ENCODE results near the gene GRIP1. TPM values are rescaled to one million over a fixed set of nuclear protein-coding genes. Genes with fewer than 3 reads are reported as not detected.

Gene GRIP1
- total RNA-seq, 1 donor from 2014 or later, result not detected

DNA sequence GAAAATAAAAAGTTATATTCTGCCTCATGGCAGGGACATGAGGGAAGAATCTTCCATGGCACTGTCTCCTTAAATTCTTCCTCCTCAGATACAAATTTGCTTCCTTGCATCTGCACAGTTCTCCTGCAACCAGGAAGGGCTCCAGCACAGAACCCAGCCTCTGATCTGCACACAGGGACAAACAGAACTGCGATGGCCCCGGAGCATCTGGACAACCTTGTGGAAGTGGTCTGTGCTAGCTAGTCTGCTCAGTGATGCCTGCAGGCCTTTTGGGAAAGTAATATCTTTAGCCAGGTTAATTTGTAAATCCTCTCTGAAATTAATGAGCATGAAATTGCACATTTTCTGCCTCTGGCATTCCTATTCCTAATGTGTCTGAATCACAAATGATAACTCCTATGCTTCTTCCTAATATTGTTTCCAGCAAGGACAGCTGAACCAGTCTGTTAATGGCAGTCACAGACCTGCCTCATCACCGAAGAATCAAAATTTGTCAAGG lies 74.8 kb downstream of the GRIP1 start:
- intact Hi-C loops (cut with micrococcal nuclease), result no loop called here

DNA sequence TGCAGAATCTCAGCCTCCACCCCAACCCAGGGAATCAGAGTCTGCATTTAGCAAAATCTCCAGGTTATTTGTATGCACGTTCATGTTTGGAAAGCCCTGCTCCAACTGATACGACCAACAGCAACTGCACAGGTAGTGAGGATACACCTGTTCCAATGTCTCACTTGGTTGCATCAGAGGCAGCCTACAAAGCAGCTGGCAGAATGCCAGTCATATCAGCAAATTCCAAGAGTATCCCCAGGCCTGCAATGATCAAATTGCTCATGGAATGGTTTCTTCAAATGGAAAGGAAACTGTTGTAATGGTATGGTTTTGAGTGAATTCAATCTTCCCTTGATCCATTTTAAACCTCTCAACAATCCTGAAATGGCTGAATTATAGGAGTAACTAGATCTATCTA lies 75.4 kb downstream of the GRIP1 start:
- intact Hi-C loops (cut with micrococcal nuclease), result no loop called here

DNA sequence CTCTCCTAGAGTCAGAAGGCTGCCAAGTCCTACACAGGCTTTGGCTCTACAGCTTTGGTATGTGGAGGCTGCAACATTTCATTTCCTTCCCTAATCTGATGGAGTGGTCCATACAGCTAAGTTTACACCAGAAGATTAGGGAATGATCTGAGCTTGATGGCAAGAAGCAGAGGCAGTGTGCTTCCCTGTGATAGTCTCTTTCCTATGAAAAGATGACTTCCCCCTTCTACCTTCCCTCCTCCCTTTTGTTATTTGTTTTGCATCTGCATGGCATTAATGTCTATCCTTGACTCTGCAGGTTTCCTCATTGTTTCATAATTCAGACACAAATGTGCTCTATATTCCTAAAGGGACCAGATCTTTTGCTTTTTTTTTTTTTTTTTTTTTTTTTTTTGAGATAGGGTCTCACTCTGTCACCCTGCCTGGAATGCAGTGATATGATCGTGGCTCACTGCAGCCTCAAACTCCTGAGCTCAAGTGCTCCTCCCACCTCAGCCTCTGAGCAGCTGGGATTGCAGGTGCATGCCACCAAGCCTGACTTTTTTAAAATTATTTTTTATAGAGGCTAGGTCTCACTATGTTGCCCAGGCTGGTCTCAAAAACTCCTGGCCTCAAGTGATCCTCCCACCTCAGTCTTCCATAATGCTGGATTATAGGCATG lies 76.3 kb downstream of the GRIP1 start:
- intact Hi-C loops (cut with micrococcal nuclease), result no loop called here

DNA sequence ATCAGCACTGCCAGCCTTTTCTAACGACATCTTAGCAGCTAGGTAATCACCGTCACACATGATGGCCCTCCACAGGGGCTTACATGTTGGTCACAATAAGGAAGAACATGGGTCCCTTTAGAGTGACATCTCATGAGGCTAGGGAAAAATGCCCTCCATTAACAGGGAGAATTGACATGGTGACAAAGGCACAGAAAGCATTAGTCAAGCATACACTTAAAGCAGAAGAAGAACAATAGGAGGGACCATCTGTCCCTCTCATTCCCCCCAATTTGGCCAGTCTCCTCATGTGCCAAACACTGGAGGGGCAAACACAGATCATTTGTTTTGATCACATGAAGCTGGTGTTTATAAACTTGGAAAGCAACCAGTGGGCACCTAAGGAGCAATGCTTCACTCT lies 78.0 kb downstream of the GRIP1 start:
- intact Hi-C loops (cut with micrococcal nuclease), result no loop called here

GRCh38 chr12:66599816-66600215 lies 79.1 kb downstream of the GRIP1 start:
- intact Hi-C loops (cut with micrococcal nuclease), result no loop called here

- intact Hi-C loops (cut with micrococcal nuclease), result no loop called here
These were observed 80.3 kb downstream of the GRIP1 start for GRCh38 chr12:66598608-66599007.

GRCh38 chr12:66598079-66598478 lies 80.8 kb downstream of the GRIP1 start:
- intact Hi-C loops (cut with micrococcal nuclease), result no loop called here

- intact Hi-C loops (cut with micrococcal nuclease), result no loop called here
These were observed 82.7 kb downstream of the GRIP1 start for GRCh38 chr12:66596199-66596598.

DNA sequence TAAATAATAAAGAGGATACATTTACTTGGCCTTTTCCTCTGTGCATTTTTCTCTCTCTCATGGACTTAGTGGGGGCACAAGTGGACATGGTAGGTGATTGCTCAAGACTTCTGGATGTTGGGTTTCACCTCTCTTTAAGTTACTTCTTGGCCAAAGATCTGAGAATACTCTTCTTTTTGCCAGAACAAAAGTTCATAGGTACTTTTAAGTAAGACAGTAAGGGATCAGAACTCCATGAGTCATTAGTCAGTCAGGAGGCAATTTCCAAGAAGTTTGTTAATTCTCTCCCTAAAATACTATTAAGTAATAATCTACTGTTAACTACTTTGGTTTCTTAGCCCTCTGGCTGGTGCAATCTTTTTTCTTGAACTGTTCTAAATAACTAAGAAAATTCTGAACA lies 84.2 kb downstream of the GRIP1 start:
- intact Hi-C loops (cut with micrococcal nuclease), result no loop called here

DNA sequence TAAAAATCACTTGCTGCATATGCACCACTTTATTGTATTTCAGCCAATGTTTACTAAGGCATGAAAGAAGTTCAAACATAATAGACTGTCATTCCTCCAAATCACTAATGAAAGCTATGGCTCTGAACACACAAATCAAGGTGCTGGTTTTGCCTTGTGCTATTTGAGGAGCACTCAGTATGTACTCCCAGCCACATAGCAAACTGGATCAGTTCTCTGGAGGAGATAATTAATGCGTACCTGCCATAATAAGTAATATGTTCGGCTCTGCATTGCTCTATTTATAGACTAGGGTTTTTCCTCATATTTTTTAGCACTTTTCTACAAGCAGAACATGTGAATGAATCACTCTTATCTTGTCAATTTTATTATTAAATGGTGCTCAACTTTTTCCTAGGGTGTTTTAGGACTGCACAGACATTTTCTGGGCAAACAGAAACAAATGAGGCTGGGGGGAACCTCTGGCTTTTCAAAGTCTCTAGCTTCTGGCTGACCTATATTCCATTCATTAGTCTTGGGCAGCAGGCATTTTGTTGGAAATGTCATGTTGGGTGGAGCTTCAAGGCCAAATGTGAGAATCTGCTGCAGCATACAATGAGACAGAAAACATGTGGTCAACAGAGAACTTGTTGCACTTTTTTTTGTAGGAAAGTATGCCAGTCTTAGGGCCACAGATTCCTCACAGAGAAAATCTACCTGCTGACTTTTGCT lies 88.4 kb downstream of the GRIP1 start:
- intact Hi-C loops (cut with micrococcal nuclease), result no loop called here

DNA sequence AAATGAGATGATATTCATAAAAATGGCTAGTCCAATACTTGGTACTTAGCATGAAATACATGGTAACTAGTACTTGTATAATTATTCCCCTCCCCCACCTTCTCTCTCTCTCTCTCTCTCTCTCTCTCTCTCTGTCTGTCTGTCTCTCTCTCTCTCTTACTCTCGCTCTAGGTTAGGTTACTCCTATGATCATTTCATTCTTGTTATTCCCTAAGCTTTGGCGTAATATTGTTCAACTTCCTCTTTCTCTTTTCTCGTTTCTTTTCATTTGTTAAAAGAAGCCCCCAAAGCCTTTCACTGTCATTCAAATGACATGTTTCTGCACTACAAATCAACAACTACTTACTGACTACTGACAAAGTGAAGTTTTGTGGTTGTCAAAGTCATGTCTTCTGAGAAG lies 89.8 kb downstream of the GRIP1 start:
- intact Hi-C loops (cut with micrococcal nuclease), result no loop called here

GRCh38 chr12:66587912-66588311 lies 91.0 kb downstream of the GRIP1 start:
- intact Hi-C loops (cut with micrococcal nuclease), result no loop called here

DNA sequence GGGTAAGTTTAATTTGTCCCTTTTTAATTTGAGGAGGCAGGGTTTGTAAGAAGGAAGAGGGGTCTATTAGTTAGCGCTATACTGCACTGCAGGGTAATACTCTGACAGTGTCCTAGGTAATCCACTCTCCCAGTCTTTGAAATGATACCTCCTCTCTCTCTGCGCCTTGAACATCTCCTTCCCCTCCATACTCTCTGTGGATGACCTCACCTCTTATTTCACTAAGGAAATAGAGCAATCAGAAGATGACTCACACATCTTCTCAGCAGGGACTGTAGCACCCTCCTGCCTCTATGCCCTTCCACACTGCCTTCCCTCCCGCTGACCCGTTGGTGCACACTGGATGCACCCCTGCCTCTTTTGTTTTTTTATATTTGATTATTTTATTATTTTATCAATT lies 94.2 kb downstream of the GRIP1 start:
- intact Hi-C loops (cut with micrococcal nuclease), result no loop called here

- intact Hi-C loops (cut with micrococcal nuclease), result no loop called here
These were observed 105.3 kb downstream of the GRIP1 start for GRCh38 chr12:66573605-66574004.

DNA sequence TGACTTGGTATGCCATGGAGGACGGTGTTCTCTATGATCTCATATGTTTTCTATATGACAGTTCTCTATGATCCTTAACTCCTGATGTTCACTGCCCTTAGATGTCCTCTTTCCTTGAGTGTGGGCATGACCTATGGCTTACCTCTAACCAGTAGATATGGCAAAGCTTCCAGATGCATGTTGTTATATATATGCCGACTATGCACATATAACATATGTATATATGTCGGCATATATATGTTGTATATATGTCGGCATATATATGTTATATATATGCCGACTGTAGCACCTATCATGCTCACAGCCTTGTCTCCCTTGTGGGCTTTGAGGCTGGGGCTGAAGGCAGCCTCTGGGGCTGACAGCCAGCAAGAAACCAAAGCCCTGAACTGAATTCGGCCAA lies 106.0 kb downstream of the GRIP1 start:
- intact Hi-C loops (cut with micrococcal nuclease), result no loop called here

GRCh38 chr12:66571361-66571915 lies 107.4 kb downstream of the GRIP1 start:
- intact Hi-C loops (cut with micrococcal nuclease), result no loop called here

- intact Hi-C loops (cut with micrococcal nuclease), result no loop called here
These were observed 115.7 kb downstream of the GRIP1 start for GRCh38 chr12:66563220-66563619.

DNA sequence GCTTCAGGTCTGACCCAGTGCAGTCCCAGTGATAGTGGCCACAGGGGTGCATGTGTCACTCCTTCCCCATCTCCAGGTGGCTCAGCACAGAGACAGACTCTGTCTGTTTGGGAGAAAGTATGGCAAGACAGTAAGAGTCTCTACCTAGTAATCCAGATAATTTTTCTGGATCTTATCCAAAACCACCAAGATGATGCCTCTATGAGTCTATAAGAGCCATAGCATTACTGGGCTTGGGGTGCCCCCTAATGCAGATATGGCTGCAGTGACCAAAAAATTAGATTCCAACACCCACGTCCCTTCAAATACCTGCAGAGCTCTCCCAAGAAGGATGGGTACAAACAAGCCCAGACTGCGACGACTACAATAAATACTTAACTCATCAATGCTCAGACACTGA lies 123.8 kb downstream of the GRIP1 start:
- intact Hi-C loops (cut with micrococcal nuclease), result no loop called here

- intact Hi-C loops (cut with micrococcal nuclease), result no loop called here
These were observed 126.2 kb downstream of the GRIP1 start for GRCh38 chr12:66552716-66553115.

- intact Hi-C loops (cut with micrococcal nuclease), result no loop called here
These were observed 128.2 kb downstream of the GRIP1 start for GRCh38 chr12:66550626-66551025.

- intact Hi-C loops (cut with micrococcal nuclease), result no loop called here
These were observed 129.9 kb downstream of the GRIP1 start for GRCh38 chr12:66549050-66549389.

DNA sequence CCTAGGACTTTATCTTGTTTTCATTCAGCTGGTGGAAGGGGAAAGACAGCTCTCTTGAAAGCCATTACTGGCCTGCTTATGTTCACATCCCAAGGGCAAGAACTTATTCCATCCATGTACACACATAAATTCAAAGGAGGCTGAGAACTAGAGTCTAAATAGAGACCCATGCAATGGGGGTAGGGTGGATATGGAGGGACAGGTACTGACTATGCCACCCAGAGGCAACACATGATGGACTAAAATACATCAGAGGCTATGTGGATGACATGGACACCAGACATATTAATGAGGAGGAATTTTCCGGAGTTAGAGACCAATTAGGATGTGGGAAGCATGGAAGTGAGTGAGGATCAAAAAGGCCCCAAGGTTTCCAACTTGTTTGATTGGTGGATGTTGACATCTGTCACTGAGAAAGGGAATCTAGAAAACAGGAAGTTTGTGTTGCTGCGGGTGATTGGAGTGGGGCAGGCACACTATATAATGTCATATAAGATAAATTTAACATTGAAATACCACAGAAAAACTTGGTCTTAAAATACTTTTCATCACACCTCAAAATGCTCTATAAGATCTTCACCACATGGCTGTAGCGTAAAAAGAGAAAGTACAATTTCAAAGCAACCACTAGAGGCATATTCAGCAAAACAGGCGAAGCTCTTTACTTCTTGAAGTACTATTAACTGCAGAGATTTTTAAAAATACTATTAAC lies 130.4 kb downstream of the GRIP1 start:
- intact Hi-C loops (cut with micrococcal nuclease), result no loop called here
